Measurements from ENCODE around the gene SPTBN1.

DNA sequence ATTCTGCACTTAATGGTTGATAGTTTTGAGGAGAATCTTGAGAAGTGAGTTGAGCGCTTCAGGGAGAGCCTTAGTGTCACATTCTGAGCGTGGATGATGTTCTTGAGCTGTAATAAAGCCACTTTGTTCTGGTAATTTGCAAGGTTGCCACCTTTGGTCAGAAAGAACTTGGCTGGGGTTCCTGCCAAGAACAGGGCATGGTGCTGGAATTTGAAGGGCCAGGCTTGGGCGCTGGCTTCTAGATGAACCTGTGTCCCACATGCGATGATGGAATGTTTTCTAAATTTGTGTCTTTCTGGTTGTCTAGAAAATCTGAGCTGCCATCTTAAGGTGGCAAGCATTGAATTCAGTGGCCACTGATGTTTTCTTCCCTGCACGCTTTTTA is 143.2 kb downstream of the SPTBN1 start:
- TF ChIP-seq EZH2phosphoT487 (IDR thresholded peaks at IDR 0.05; ENCODE audit: insufficient read depth, low read depth) (no peak), EZH2 (IDR thresholded peaks at IDR 0.05; ENCODE audit: insufficient read depth, poor library complexity, severe bottlenecking) (no peak)

All from GM23248 (cell line).